Measurements from ENCODE around the gene KDSR.

Gene KDSR

DNA sequence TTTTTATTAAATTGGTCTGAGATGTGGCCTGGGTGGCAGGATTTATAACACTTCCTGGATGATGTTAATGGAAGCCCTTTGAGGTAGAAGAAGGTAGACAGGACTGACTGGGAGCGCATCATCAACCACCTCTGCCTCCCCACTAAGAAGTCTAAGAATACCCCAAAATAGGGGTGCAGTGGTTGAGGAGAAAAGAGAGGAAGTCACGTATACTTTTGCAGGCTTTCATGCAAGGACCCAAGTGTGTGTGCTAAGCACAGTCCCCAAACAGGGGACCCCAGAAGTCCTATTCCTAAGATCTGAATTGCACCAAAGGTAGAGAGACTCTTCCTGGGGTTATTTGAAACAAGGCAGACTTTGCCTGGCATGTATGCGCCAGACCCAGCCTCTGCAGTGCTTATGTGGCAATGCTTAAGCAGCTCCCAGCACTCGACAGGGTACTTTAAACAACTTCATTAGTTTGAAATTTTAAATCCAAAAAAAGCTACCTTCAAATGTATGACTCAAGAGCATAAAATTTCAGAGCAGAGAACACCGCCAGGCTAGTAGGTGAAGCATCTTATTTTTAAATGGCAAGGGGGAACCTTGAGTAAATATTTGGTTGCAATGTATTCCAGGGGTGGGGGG is 82.7 kb downstream of the KDSR start:
- no peaks in the 10 kb centered on the region for H3K9me3 ChIP-seq (ENCODE audit: control insufficient read depth, insufficient read depth, low read length)
- H3K36me3 ChIP-seq (ENCODE audit: control insufficient read depth, insufficient read depth, low read length): no peaks in the 10 kb centered on the region
- H3K4me1 ChIP-seq (ENCODE audit: control insufficient read depth, insufficient read depth, low read length): no peaks in the 10 kb centered on the region
- no peak overlapping the region for H3K9ac ChIP-seq (ENCODE audit: low read depth, low read length)
- H3K4me3 ChIP-seq (ENCODE audit: low read depth, low read length): no peak overlapping the region
- H3K27me3 ChIP-seq (ENCODE audit: control insufficient read depth, insufficient read depth, low read length): no peaks in the 10 kb centered on the region

DNA sequence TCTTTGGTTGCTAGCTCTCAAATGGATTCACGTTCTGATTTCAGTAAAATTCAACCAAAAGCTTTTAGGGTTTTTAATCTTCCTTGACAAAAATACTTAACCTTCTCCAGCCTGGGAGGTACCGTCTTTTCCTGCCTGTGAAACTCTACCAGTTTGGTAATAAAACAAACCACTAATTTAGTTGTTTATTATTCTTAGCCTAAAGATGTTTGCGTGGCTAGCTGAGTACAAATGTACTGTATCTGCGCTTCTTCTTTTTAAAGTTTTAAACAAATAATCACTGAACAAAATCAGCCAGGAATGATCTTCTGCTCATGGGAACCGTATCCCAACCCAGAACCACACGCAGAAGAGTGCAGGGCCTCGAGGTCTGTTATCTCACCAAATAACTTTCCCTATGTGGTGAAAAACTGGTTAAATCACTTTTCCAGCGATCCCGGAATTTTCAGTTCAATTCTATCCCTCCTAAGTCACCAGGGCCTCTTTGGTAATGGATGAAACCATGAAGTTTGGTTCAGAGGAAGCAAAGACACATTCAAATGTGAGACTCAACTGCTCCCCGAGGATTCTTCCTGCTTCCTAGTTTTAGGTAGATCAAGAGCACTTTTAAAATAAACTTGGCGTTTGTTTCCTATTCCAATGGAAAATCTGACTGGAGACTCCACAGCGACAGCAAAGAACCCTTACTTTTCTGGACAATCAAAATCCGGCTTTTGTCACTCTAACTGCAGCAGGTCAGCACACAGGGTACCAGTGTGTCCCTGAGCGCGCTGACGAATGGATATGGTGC is 83.5 kb downstream of the KDSR start:
- Histone ChIP-seq H3K9ac (ENCODE audit: low read depth, low read length) (no peak overlapping the region), H3K4me3 (ENCODE audit: low read depth, low read length) (no peak overlapping the region), H3K9me3 (ENCODE audit: control insufficient read depth, insufficient read depth, low read length) (no peaks in the 10 kb centered on the region), H3K27me3 (ENCODE audit: control insufficient read depth, insufficient read depth, low read length) (no peaks in the 10 kb centered on the region), H3K36me3 (ENCODE audit: control insufficient read depth, insufficient read depth, low read length) (no peaks in the 10 kb centered on the region), H3K4me1 (ENCODE audit: control insufficient read depth, insufficient read depth, low read length) (no peaks in the 10 kb centered on the region)

DNA sequence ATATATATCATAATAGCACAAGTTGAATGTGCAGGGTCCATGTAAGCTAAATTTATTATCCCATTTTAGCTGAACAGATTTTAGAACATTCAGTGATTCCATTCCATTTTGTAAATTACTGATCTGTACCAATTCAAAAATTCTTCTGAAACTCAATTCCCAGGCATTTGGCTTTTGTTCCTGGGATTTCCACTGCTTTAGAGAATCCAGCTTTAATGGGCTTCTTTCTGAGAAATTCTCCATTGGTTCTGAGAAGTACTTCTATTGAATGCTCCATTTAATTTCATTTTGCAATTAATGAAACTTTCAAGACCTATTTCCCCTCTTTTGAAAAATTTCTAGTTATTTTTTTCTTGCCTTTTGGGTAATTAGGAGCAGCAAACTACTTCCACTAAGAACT is 84.2 kb downstream of the KDSR start:
- H3K36me3 ChIP-seq (ENCODE audit: control insufficient read depth, insufficient read depth, low read length): no peaks in the 10 kb centered on the region
- H3K9me3 ChIP-seq (ENCODE audit: control insufficient read depth, insufficient read depth, low read length): no peaks in the 10 kb centered on the region
- no peak overlapping the region for H3K4me3 ChIP-seq (ENCODE audit: low read depth, low read length)
- H3K27me3 ChIP-seq (ENCODE audit: control insufficient read depth, insufficient read depth, low read length): no peaks in the 10 kb centered on the region
- no peak overlapping the region for H3K9ac ChIP-seq (ENCODE audit: low read depth, low read length)
- H3K4me1 ChIP-seq (ENCODE audit: control insufficient read depth, insufficient read depth, low read length): no peaks in the 10 kb centered on the region
